HG03565 (cell line): ENCODE data around the gene LTB4R.

Experiments
- ATAC-seq: cut with Tn5 transposase; IDR thresholded peaks from one replicate; pipeline ENCODE4 v1.9.1; 2021; ENCODE audit warnings: mild to moderate bottlenecking, moderate library complexity; ENCODE audit not compliant: unreplicated experiment

LTB4R gene

DNA sequence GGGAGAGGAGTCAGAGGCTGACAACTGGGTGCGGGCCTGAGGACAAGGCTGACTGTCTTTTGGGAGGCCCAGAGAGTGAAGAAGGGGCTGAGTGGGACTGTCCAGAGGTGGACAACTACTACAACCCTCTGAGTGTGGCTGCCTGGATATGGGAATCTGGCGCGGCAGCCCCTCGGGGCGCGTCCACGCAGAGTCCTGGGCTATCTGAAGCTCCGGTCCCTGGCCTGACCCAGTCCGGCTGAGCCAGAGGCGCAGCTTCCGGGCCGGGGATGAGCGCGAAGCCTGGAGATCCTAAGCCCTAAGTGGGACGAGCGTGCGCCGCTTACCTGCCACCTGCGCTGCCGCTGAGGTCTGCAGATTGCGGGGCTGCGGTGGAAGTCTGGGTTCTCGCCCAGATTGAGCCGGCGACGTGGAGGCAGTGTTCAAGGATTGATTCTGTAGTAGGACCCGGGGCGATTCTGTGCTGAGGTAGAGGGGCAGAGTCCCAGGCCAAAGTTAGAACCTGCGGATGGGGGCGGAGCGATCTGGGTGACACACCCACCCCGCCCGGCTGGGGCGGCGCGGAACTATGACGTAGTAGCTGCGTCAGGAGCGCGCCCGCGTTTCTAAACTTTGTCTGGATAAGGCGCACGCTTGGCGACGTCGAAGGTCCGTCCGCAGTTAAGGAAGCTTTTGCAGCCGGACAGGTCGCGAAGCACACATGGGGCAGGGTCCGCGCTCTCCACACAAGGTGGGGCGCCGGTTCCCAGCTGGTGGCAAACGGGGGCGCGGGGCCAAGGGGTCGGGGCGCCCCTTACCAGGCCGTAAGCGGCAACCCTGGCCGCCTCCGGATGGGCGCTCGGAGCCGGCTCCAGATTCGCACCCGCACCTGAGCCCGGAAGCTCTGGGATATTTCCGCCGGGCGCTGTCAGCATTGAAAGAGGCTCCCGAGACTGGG lies 11.8 kb upstream of the LTB4R start, which contains the start of the genes DHRS1 and NOP9:
TSS of gene DHRS1 (minus strand) at position 526 of the 937 bp plus-strand sequence. CDS start 674 bp downstream, outside the sequence.
TSS of gene NOP9 (plus strand) at position 596 of the 937 bp plus-strand sequence. CDS start at position 701, 105 bp downstream.
- peak; percentile 67 for ATAC-seq

DNA sequence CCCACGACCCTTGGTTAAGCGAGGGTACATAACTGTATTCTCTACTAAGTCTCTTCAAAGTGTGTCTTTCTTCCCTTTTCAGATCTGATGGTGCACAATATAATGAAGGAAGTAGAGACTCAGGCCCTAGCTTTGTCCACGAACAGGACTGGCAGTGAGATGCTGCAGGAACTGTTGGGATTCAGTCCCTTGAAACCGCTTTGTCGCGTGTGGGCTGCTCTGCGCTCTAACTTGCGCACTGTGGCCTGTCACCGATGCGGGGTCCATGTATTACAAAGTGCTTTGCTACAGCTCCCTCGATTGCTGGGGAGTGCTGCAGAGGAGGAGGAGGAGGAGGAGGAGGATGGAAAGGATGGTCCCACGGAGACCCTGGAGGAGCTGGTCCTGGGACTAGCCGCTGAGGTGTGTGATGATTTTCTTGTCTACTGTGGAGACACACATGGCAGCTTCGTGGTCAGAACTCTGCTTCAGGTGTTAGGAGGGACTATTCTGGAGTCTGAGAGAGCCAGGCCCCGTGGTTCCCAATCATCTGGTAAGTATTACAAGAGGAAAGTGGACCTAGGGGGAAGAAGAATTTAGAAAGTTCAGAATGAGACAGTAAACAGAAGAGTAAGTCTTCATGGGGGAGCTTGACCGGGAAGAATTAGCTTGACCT lies 10.8 kb upstream of the LTB4R start:
- ATAC-seq = no peak

DNA sequence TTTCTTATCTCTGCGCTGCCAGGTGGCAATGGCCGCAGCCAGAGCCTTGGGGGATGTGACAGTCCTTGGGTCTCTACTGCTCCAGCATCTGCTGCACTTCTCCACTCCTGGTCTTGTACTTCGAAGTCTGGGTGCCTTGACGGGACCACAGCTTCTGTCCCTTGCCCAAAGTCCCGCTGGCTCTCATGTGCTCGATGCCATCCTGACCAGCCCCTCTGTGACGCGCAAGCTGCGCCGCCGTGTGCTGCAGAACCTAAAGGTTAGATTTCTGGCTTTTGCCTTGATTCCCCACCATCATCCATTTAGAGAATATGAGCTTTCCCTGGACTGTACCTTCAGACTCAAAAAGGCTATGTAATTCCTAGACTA lies 7.3 kb upstream of the LTB4R start:
- ATAC-seq = no peak

DNA sequence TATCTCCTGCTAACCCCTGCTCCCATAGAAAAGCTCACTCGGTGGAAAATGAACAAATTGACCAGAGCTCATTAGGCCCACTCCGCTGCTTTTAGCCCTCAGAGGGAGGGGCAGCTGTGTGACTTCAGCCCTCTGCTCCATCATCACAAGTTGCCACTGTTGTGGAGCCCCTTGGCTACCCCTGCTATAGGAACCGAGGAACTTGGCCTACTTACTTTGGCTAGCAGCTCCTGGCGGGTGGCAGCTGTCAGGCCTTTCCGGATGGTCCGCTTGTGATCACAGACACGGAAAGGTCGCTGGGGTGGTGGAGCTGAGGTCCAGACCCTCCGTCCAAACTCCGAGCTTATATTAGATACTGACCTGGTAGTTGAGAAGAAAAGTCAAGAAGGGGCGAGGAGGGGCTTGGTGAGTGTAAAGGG lies 4.1 kb upstream of the LTB4R start:
- ATAC-seq = no peak

DNA sequence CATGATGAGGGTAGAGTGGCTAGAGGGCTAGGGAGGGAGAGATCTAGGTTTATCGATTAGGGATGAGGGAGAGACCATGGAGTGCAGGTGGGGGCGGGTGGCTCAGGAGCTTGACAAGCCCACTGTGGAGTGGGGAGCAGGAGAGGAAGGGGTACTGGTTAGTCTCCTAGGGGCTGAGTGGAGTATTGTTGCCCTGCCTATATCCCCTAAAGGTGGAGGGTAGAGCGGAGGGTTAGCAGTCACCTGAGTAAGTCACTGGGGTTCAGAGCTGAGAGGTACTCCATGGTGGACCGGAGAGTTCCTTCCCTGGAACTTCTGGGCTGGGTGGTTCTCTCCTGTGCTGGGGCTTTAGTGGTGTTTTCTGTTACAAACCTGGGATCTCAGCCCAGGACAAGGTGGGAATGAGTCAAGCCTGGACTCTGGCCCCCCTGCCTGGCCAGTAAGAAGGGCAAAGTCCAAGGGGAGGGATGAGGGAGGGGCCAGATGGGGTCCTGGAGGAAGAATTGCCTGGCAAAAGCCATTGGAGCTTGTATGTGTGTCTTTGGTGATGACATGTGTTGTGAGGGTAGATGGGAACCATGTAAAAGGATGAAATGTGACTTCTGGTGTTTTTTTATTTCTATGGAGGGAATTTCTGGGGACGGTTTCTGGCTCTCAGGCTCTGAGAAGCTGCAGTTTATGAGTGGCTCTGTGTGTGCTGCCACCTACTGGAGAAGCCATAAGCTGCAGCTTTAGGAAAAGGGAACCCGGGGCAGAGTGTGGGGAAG lies 3.5 kb upstream of the LTB4R start, which contains the start of gene CIDEB:
TSS of gene CIDEB (minus strand) at position 403 of the 767 bp plus-strand sequence. CDS start at position 284, 119 bp downstream.
- ATAC-seq = no peak

DNA sequence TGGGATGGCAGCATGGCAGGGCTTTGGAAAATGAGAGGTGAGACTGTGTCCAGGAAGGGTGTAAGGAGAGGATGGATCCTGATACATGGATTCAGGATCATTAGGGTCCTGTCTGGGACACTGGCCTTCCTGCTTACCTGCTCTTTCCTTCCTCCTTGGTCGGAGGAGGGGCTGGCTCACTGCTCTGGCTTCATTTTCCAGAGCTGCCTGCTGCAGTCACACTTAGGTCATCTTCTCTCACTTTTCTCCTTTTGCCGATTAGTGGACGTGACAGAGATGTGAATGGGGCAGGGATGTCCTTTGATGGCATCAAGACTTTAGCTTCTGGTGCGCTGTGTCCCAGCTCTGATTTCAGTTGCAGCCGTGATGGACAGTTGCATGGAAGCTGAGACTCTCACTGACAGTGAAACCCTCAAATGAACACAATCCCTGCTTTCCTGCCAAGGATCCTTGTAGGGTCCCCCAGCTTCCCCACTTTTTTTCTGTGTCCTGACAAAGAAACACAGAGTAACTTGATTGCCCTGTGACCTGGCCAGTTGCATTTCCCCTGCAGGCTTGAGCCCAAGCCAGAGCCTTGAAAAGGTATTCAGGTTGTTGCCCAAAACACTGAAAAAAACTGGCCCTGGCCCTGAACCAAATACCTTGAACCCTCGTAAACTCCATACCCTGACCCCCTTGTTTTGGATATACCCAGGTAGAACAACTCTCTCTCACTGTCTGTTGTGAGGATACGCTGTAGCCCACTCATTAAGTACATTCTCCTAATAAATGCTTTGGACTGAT lies 2.8 kb upstream of the LTB4R start:
- no peak for ATAC-seq

DNA sequence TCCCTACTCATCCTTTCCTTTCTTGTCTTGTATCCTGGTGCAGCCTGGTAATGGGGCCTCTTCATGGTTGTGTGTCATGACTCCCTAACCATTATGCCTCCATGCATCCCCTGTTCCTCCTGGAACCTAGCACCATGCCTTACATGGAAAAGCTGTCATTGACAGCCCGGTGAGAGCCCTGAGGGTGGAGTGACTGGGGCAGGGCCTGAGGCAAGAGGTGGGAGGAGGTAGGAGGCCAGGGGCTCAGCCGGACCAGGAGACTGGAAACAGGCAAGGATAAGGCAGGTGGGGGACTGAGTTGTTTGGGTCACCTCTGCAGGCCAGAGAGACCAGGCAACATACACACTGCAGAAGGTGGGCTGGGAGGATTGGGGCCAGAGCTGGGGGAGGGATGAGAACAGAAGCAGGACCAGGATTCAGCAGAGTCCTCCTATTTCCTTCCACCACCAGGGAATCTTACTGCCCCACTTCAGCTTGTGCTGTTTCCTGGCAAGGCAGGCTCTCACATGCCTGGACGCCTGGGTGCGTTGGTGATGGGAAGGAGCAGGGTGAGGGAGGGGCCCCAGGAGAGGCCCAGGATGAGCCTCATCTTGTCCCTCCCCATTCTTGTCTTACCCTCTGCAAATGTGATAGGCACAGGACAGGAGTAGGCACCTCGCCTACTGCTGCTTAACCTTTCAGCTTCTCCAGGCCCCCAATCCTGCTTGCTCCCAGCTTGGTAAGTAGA lies 1.6 kb upstream of the LTB4R start, which contains the start of gene LTB4R2:
TSS of gene LTB4R2 (plus strand) at position 603 of the 727 bp plus-strand sequence. CDS start 525 bp downstream, outside the sequence.
- ATAC-seq = no peak

DNA sequence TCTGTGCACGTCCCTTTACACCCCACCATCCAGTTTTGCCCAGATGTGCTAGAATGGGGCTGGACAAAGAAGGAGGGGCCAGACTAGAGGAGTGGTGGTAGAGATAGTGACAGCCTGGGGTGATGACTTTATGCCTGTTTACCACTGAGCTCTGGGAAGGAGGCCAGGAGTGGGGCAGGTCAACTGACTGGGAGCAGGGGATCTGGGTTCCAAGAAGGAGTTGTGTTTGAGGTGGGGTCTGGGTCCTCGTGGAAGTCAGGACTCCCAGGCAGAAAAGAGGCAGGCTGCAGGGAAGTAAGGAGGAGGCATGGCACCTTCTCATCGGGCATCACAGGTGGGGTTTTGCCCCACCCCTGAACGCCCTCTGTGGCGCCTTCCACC lies 1.0 kb upstream of the LTB4R start:
- ATAC-seq = no peak

DNA sequence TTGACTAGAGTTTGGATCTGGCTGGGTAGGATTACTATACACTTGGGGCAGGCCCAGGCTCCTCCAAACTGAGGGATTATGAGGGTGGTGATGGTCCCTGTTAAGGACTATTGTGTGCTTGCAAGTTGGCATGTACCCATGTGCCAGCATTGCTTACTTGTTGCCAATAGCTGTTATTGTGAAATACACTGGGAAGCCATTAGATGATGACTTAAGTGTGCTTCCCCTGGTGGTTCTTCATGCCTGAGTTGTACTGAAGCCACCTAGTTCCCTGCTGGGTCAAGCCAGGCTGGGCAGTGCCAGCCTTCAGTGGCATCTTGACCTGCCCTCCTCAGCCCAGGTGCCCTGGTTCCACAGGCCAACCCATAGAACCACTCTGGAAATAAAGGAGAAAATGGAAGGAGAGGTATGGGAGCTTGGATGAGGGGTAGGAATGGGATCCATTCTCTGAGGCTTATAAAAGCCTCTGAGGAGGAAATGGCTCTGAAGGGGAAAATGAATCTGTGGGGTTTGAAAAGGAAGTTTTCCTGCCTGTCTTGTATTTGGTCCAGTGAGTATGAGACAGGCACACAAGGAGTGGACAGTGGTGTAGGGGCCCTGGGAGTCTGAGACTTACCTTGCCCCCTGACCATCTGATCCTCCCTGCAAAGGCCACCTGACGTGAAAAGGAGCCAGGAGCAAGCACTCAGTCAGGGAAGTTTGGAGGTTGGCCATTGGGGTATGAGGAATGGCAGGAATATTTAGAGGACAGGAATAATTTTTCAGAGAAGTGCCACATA lies 724 bp downstream of the LTB4R start:
- no peak for ATAC-seq

DNA sequence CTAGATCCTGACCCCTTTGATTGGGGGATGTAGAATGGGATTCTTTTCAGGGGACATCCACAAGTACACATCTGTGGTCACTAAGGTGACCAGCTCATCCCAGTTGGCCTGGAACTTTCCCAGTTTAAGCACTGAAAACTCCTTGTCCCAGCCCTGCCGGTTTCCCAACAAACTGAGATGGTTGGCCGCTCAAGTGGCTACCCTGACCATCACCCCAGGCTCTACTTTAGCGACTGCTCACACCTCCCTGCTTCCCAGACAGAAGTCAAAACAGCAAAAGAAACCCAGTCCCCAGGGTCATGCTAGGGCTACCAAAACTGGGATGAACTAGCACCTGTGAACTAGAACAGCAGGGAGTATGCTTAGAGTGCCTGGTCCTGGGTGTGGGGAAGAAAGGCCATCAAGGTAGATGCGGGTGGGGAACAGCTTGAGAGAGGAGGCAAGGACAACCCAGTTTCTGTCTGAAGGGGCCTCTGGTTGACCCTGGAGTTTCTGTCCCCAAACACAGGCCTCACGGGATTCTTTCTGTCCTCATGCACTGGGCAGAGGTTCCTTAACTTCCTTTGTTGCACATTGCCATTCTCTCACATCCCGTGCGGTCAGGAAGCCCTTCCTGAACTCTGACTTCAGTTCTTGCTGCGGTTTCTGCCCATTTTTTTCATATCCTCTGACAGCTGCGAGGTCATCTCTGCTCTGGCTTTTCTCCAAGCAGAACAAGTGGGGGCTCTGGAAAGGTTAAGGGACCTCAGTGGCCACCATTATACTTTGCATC lies 1.6 kb downstream of the LTB4R start:
- ATAC-seq = no peak

DNA sequence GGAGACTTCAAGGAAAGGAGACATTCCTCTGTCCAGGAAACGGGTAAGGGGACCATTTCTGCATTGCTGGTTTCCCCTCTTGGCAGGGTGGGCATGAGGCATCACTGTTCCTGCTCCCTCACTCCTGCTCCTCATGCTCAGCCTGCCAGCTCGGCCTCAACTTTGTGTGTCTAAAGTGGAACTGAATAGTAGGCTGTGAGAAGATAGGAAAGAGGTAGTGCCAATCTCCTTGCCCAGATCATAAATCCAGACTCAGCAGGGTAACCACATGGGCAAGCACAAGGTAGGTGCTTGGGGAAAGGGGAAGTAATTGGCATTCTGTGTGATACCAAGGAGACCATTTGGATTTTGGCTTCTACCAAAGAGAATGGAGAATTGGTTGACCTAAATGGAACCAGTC lies 2.6 kb downstream of the LTB4R start:
- ATAC-seq = no peak

DNA sequence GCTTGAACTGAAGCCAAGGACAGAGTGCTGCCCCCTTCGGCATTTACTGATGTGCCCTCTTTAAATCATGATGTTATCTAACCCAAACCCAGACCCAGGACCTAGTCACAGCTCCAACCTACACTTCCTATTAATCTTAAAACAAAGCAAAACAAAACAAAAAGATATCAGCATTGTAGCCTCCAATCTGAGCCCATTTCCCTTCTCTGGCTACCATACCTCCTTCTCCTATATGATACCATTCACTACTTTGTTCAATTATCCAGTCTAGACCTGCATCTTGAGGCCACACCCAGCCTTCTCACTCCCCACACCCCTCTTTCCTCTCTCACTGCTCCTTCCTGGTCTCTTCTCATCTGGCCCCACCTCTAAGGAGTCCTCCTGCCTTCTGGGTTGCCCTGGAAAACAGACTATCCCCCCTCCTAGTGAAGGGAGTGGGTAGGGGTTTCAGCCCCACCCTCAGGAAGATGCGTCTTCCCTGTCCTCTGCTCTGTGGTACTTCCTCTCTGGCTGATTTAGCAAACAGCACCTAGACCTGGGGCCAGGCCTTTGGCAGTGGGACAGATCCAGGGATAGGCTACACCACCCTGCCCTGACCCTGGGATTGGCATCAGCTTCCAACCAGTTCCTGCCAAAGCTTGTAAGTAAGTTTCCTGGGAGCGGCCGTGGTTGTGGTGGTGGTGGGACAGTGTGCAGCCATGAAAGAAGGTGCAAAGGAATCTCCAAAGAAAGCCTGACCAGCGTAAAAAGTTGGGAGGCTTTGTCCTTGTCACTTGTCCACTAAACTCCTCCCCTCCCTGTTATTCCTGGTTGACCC lies 3.3 kb downstream of the LTB4R start:
- no peak for ATAC-seq

DNA sequence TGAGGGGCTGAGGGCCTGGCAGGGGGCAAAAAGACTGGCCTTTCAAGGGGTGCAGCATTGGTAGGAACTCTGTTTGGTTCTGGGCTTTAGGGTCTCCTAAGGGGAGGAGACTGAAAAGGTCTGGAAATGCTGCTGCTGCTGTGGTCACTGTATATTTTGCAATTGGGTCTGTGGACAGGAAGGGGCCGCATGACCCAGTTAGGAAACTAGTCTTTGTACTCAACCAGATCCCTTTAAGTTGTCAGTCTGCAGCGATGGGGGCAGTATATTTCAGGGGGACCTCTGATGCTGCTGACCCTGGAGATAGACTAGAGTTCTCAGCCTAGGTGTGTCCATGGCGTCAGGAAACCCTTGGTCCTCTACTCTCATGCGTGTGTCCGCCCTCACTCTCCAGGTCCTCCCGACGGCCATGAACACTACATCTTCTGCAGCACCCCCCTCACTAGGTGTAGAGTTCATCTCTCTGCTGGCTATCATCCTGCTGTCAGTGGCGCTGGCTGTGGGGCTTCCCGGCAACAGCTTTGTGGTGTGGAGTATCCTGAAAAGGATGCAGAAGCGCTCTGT lies 4.0 kb downstream of the LTB4R start:
- no peak for ATAC-seq

DNA sequence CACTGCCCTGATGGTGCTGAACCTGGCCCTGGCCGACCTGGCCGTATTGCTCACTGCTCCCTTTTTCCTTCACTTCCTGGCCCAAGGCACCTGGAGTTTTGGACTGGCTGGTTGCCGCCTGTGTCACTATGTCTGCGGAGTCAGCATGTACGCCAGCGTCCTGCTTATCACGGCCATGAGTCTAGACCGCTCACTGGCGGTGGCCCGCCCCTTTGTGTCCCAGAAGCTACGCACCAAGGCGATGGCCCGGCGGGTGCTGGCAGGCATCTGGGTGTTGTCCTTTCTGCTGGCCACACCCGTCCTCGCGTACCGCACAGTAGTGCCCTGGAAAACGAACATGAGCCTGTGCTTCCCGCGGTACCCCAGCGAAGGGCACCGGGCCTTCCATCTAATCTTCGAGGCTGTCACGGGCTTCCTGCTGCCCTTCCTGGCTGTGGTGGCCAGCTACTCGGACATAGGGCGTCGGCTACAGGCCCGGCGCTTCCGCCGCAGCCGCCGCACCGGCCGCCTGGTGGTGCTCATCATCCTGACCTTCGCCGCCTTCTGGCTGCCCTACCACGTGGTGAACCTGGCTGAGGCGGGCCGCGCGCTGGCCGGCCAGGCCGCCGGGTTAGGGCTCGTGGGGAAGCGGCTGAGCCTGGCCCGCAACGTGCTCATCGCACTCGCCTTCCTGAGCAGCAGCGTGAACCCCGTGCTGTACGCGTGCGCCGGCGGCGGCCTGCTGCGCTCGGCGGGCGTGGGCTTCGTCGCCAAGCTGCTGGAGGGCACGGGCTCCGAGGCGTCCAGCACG lies 4.7 kb downstream of the LTB4R start:
- ATAC-seq = no peak

DNA sequence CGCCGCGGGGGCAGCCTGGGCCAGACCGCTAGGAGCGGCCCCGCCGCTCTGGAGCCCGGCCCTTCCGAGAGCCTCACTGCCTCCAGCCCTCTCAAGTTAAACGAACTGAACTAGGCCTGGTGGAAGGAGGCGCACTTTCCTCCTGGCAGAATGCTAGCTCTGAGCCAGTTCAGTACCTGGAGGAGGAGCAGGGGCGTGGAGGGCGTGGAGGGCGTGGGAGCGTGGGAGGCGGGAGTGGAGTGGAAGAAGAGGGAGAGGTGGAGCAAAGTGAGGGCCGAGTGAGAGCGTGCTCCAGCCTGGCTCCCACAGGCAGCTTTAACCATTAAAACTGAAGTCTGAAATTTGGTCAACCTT lies 5.3 kb downstream of the LTB4R start:
- no peak for ATAC-seq
